HepG2 (cell line): Measurements from ENCODE around the gene KRT71. TPM values are rescaled to one million over a fixed set of nuclear protein-coding genes. Genes with fewer than 3 reads are reported as not detected.

ENCODE experiments used
- ATAC-seq: fragments of 200-7000 bp; cut with Tn5 transposase; 3 replicates; pipeline ENCODE4 v1.9.1; 2020; ENCODE audit warnings: mild to moderate bottlenecking, moderate library complexity
- BruUV-seq: library from RNA; stranded (reverse); fragments of 400-500 nt; replicated peaks from 2 replicates; lab custom pipeline; 2021; lab: Mats Ljungman, UMichigan
- CTCF ChIA-PET: fragments of 300-600 bp; formaldehyde crosslinking; extraction: SDS; loops from one replicate; lab custom pipeline; 2021; ENCODE audit warnings: low total read pairs, inconsistent platforms, low intra/inter-chr PET ratio; lab: Yijun Ruan, JAX
- POLR2A ChIA-PET: fragments of 350-600 bp; sonication (Branson Sonifier 250); formaldehyde crosslinking; loops from one replicate; lab custom pipeline; 2020; ENCODE audit warnings: antibody characterized with exemption, inconsistent platforms; lab: Yijun Ruan, JAX
- DNase-seq: peaks from one replicate; pipeline ENCODE4 v3.0.0-alpha.2; 2015; ENCODE audit warnings: low spot score
- FAIRE-seq: peaks from 3 replicates; lab custom pipeline; 2011; peaks lifted over from hg19 to GRCh38; lab: Jason Lieb, UNC
- H2AFZ ChIP-seq: one replicate; pipeline ENCODE4 v1.6.1; 2011; ENCODE audit warnings: low read length, inconsistent platforms
- H3K27ac ChIP-seq: fragments of 300-600 bp; 3 replicates; pipeline ENCODE4 v1.8.0; 2011; ENCODE audit warnings: mixed run types, mild to moderate bottlenecking, mixed read lengths, low read length, inconsistent platforms; ENCODE audit not compliant: insufficient read depth; ENCODE audit errors: extremely low read length
- H3K27me3 ChIP-seq, 2 experiments: fragments of 200-600 bp in 1 of 2; 2 replicates in 1 of 2; 3 replicates in 1 of 2; pipeline versions ENCODE4 v1.6.0 to v1.8.0; 2011; ENCODE audit warnings: low read length in 2 of 2, mild to moderate bottlenecking in 2 of 2, moderate library complexity in 2 of 2, inconsistent platforms in 1 of 2; ENCODE audit not compliant: insufficient read depth in 2 of 2, control insufficient read depth in 1 of 2
- H3K36me3 ChIP-seq, 2 experiments: fragments of 200-600 bp in 1 of 2; replicated peaks in 1 of 2; 2 replicates in 1 of 2; 3 replicates in 1 of 2; pipeline versions ENCODE4 v1.5.1 to v1.8.0; 2011; ENCODE audit warnings: low read length in 2 of 2, inconsistent platforms in 1 of 2; ENCODE audit not compliant: insufficient read depth in 2 of 2, control insufficient read depth in 1 of 2
- H3K4me1 ChIP-seq: 2 replicates; pipeline ENCODE4 v1.5.1; 2012; ENCODE audit warnings: low read length, inconsistent platforms; ENCODE audit not compliant: insufficient read depth
- H3K4me2 ChIP-seq: 2 replicates; pipeline ENCODE4 v1.6.0; 2011; ENCODE audit warnings: low read depth, low read length, inconsistent platforms
- H3K4me3 ChIP-seq, 3 experiments: fragments of 200-600 bp in 1 of 3; sonication (generic), shearing (Covaris generic) in 1 of 3; replicated peaks in 1 of 3; 2 replicates each; pipeline ENCODE4 v1.5.1; 2011 to 2016; ENCODE audit warnings: low read length in 3 of 3, inconsistent platforms in 2 of 3, low read depth in 2 of 3, mild to moderate bottlenecking in 2 of 3, control low read depth in 1 of 3, mixed read lengths in 1 of 3; ENCODE audit not compliant: insufficient read depth in 1 of 3
- H3K79me2 ChIP-seq: one replicate; pipeline ENCODE4 v1.6.1; 2011; ENCODE audit warnings: low read length, inconsistent platforms; ENCODE audit not compliant: insufficient read depth
- H3K9ac ChIP-seq: 2 replicates; pipeline ENCODE4 v1.6.0; 2011; ENCODE audit warnings: mild to moderate bottlenecking, low read depth, low read length, inconsistent platforms; ENCODE audit not compliant: insufficient read depth
- H3K9me3 ChIP-seq: 2 replicates; pipeline ENCODE4 v1.5.1; 2012; ENCODE audit warnings: mild to moderate bottlenecking, low read length
- H4K20me1 ChIP-seq: 2 replicates; pipeline ENCODE4 v1.6.0; 2011; ENCODE audit warnings: inconsistent platforms, mild to moderate bottlenecking, low read length, moderate library complexity; ENCODE audit not compliant: insufficient read depth
- CENPX ChIP-seq: sonication (generic); formaldehyde crosslinking; IDR thresholded peaks from 2 replicates; pipeline ENCODE4 v1.9.0; 2021; ENCODE audit warnings: mild to moderate bottlenecking, missing genetic modification reagents, moderate library complexity
- CREB1 ChIP-seq, 2 experiments: fragments of 450-650 bp in 1 of 2; IDR thresholded peaks; 2 replicates each; pipeline ENCODE4 v1.6.1; 2016 to 2017; ENCODE audit warnings: control low read depth in 1 of 2, mild to moderate bottlenecking in 1 of 2, missing compliant biosample characterization in 1 of 2, missing genetic modification characterization in 1 of 2
- CREM ChIP-seq, 2 experiments: sonication (generic) in 1 of 2; formaldehyde crosslinking in 1 of 2; IDR thresholded peaks; 2 replicates each; pipeline versions ENCODE4 v1.4.0 to v1.6.1; 2016 to 2020; ENCODE audit warnings: antibody characterized with exemption in 1 of 2, mild to moderate bottlenecking in 1 of 2, missing genetic modification reagents in 1 of 2
- ELK4 ChIP-seq: sonication (generic); formaldehyde crosslinking; IDR thresholded peaks from 2 replicates; pipeline ENCODE4 v1.9.0; 2021; ENCODE audit warnings: missing genetic modification reagents, borderline replicate concordance
- FOXA1 ChIP-seq, 2 experiments: fragments of 450-650 bp in 1 of 2; sonication (generic) in 1 of 2; formaldehyde crosslinking in 1 of 2; IDR thresholded peaks; 2 replicates each; pipeline versions ENCODE4 v1.4.0 to v1.6.1; 2016 to 2020; ENCODE audit warnings: missing genetic modification reagents in 1 of 2
- HNRNPH1 ChIP-seq: fragments of 200-400 bp; formaldehyde crosslinking; optimal IDR thresholded peaks from 2 replicates; pipeline ENCODE3; 2017; ENCODE audit warnings: mild to moderate bottlenecking, low read depth, low read length
- MAFK ChIP-seq, 2 experiments: IDR thresholded peaks in 1 of 2; conservative IDR thresholded peaks in 1 of 2; 2 replicates each; pipeline ENCODE4 v1.6.1; 2011; ENCODE audit warnings: improper control_type of control experiment in 2 of 2, low read length in 2 of 2
- SMARCC2 ChIP-seq: fragments of 450-650 bp; IDR thresholded peaks from 2 replicates; pipeline ENCODE4 v1.6.1; 2017; ENCODE audit warnings: antibody characterized with exemption, mild to moderate bottlenecking
- WGBS: methylation state at CpG from one replicate; pipeline ENCODE4 v1.1.6; 2017; ENCODE audit warnings: low lambda C conversion rate; 5-methylcytosine and 5-hydroxymethylcytosine counted together
- in situ Hi-C: cut with HindIII; loops from 2 replicates; pipeline ENCODE4 v1.10.0; 2017; ENCODE audit warnings: low pct_unique_long_range_greater_than_20kb; ENCODE audit not compliant: extremely low pct_ligation_motif_present
- intact Hi-C: fragments of 100-400 bp; cut with micrococcal nuclease; formaldehyde crosslinking; loops from one replicate; pipeline ENCODE4 v1.10.0; 2022; ENCODE audit not compliant: unreplicated experiment
- polyA plus RNA-seq, 8 experiments: library from polyadenylated mRNA; depleted of rRNA in 3 of 8; stranded (reverse) in 7 of 8; unstranded in 1 of 8; fragments of >200 nt; fragmentation: Illumina TruSeq in 4 of 8; extraction: Trizol in 4 of 8; gene quantifications; 2 replicates each; pipeline versions ENCODE4 v1.2.1 to v1.2.3, GENCODE V29; 2011 to 2016; ENCODE audit warnings: low read depth in 4 of 8, missing spikeins in 1 of 8, mixed read lengths in 1 of 8; ENCODE audit not compliant: insufficient read depth in 1 of 8
- total RNA-seq, 5 experiments: library from RNA; depleted of rRNA; stranded (reverse); fragments of >200 nt; fragmentation: Illumina TruSeq; extraction: Trizol; gene quantifications; 2 replicates each; pipeline ENCODE4 v1.2.3, GENCODE V29; 2016; ENCODE audit warnings: low read depth in 1 of 5
- TF ChIP-seq, protein P1 (sequence below): sonication (generic); formaldehyde crosslinking; IDR thresholded peaks from 2 replicates; pipeline ENCODE4 v1.8.0; 2022; ENCODE audit warnings: low read depth, missing genetic modification reagents
- TF ChIP-seq, protein P2 (sequence below): sonication (generic); formaldehyde crosslinking; conservative IDR thresholded peaks from 2 replicates; pipeline ENCODE4 v1.4.0; 2020; ENCODE audit warnings: mild to moderate bottlenecking, missing genetic modification reagents, moderate library complexity
- TF ChIP-seq, protein P3 (sequence below): sonication (generic); formaldehyde crosslinking; IDR thresholded peaks from 2 replicates; pipeline ENCODE4 v1.5.0; 2020; ENCODE audit warnings: missing genetic modification reagents

Gene KRT71
- total and polyA plus RNA-seq, 2 of the 13 experiments (the other 11 are each of a cell fraction or from before 2014, with no cell fraction given) = not detected

- no peak for TF ChIP-seq ELK4
- TF ChIP-seq HNRNPH1 = no peak
- TF ChIP-seq MAFK (conservative IDR thresholded peaks at IDR 0.05 in 1 of 2, IDR thresholded peaks at IDR 0.05 in 1 of 2; ENCODE audit: low read length in 2 of 2) = no peak
- no peak for TF ChIP-seq CREM (IDR thresholded peaks at IDR 0.05)
- no peak for TF ChIP-seq CREM (CRISPR knock-in tag; IDR thresholded peaks at IDR 0.05)
- TF ChIP-seq CREB1 (IDR thresholded peaks at IDR 0.05) = no peak
- TF ChIP-seq CREB1 (CRISPR knock-in tag; IDR thresholded peaks at IDR 0.05) = no peak
These were observed 19.1 kb downstream of the KRT71 start (continued) for GRCh38 chr12:52533686-52534470.

DNA sequence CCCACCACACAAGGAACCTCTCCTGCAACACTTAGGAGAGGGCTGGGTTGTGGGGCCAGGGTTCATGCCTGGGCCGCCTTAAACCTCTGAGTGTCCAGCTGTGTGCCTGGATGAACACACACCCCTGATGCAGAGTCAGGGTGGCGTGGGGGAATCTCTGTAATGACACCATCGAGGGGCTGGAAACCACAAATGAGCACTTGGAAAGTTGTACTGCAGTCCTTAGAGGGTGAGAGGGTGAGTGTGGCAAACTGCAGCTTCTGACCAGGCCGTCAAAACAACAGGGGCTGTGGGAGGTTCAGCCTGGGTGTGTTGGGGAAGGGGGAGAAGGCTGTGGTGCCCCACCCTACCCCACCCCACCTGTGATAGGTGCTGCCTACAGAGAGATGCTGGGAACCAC lies 20.3 kb downstream of the KRT71 start:
- Histone ChIP-seq H3K9ac (no peak overlapping the region), H3K4me1 (no peaks in the 10 kb centered on the region), H2AFZ (no peak overlapping the region), H3K4me3 (no peak overlapping the region), H3K4me2 (no peak overlapping the region), H3K9me3 (no peaks in the 10 kb centered on the region), H4K20me1 (no peaks in the 10 kb centered on the region), H3K27me3 (peaks cover 3 to 20% of the 10 kb centered on the region in 2 experiments; a peak in 4 of 5 replicates), H3K27ac (no peak overlapping the region), H3K79me2 (no peaks in the 10 kb centered on the region), H3K36me3 (no peaks in the 10 kb centered on the region)
- POLR2A ChIA-PET = no interaction called here
- CTCF ChIA-PET = no interaction called here
- intact Hi-C loops = no loop called here
- no TSS peak for BruUV-seq
- WGBS = 0% methylated on average over 4 of the region's 4 CpGs
- ATAC-seq = no peak
- TF ChIP-seq CENPX (CRISPR knock-in tag) = no peak
- TF ChIP-seq SMARCC2 = no peak
- TF ChIP-seq, protein P1, sequence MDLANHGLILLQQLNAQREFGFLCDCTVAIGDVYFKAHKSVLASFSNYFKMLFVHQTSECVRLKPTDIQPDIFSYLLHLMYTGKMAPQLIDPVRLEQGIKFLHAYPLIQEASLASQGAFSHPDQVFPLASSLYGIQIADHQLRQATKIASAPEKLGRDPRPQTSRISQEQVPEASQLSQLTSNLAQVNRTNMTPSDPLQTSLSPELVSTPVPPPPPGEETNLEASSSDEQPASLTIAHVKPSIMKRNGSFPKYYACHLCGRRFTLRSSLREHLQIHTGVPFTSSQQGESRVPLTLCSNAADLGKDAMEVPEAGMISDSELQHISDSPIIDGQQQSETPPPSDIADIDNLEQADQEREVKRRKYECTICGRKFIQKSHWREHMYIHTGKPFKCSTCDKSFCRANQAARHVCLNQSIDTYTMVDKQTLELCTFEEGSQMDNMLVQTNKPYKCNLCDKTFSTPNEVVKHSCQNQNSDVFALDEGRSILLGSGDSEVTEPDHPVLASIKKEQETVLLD (CRISPR knock-in tag) = no peak
- TF ChIP-seq, protein P2, sequence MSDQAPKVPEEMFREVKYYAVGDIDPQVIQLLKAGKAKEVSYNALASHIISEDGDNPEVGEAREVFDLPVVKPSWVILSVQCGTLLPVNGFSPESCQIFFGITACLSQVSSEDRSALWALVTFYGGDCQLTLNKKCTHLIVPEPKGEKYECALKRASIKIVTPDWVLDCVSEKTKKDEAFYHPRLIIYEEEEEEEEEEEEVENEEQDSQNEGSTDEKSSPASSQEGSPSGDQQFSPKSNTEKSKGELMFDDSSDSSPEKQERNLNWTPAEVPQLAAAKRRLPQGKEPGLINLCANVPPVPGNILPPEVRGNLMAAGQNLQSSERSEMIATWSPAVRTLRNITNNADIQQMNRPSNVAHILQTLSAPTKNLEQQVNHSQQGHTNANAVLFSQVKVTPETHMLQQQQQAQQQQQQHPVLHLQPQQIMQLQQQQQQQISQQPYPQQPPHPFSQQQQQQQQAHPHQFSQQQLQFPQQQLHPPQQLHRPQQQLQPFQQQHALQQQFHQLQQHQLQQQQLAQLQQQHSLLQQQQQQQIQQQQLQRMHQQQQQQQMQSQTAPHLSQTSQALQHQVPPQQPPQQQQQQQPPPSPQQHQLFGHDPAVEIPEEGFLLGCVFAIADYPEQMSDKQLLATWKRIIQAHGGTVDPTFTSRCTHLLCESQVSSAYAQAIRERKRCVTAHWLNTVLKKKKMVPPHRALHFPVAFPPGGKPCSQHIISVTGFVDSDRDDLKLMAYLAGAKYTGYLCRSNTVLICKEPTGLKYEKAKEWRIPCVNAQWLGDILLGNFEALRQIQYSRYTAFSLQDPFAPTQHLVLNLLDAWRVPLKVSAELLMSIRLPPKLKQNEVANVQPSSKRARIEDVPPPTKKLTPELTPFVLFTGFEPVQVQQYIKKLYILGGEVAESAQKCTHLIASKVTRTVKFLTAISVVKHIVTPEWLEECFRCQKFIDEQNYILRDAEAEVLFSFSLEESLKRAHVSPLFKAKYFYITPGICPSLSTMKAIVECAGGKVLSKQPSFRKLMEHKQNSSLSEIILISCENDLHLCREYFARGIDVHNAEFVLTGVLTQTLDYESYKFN (CRISPR knock-in tag) = no peak
- TF ChIP-seq, protein P3, sequence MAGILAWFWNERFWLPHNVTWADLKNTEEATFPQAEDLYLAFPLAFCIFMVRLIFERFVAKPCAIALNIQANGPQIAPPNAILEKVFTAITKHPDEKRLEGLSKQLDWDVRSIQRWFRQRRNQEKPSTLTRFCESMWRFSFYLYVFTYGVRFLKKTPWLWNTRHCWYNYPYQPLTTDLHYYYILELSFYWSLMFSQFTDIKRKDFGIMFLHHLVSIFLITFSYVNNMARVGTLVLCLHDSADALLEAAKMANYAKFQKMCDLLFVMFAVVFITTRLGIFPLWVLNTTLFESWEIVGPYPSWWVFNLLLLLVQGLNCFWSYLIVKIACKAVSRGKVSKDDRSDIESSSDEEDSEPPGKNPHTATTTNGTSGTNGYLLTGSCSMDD (CRISPR knock-in tag) = no peak
- no peak for TF ChIP-seq FOXA1 (IDR thresholded peaks at IDR 0.05)
- no peak for TF ChIP-seq FOXA1 (CRISPR knock-in tag; IDR thresholded peaks at IDR 0.05)
- no peak for FAIRE-seq
- DNase-seq = no peak
- in situ Hi-C loops = loop anchor here (25.0 kb wide), 1 partner anchor 395 kb away; no protein-coding TSS in a partner anchor
